Measurements from ENCODE around the gene MLXIPL.

DNA sequence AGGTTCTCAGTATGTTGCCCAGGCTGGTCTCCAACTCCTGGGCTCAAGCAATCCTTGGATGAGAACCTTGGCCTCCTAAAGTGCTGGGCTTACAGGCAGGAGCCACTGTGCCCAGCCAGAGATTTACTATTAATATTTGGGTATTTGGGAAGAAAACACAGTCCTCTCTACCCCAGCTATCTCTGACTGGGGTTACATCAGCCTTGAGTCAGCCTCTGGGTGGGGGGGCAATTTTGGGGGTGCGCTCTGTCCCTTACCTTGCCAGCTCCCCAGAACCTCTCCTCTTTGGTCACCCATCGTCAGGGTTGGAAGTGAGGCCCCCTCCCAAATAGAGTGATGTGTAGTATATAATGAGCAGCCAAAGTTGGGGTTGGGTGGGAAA lies 1.8 kb downstream of the MLXIPL start:
- no peak for TF ChIP-seq PPARA (CRISPR knock-in tag; IDR thresholded peaks at IDR 0.05; ENCODE audit: borderline replicate concordance)
- TF ChIP-seq ZFP30 (CRISPR knock-in tag; IDR thresholded peaks at IDR 0.05): no peak
- no peak for TF ChIP-seq SNAI2 (CRISPR knock-in tag; IDR thresholded peaks at IDR 0.05)
- no peak for TF ChIP-seq ZNF70 (CRISPR knock-in tag; IDR thresholded peaks at IDR 0.05)
